GM18951 (cell line): ENCODE data around the gene NRXN3.

Experiments
- POLR2A ChIP-seq: IDR thresholded peaks from 4 replicates; pipeline ENCODE4 v1.6.1; 2011; ENCODE audit warnings: mild to moderate bottlenecking; ENCODE audit not compliant: insufficient read length, insufficient read depth; ENCODE audit errors: extremely low read depth
- in situ Hi-C: fragments of 300-500 bp; cut with MboI; formaldehyde crosslinking; loops from one replicate; pipeline ENCODE4 v1.12.0; 2022; ENCODE audit warnings: low sequenced_read_pairs, mixed read lengths, inconsistent platforms; ENCODE audit not compliant: unreplicated experiment

NRXN3 gene

DNA sequence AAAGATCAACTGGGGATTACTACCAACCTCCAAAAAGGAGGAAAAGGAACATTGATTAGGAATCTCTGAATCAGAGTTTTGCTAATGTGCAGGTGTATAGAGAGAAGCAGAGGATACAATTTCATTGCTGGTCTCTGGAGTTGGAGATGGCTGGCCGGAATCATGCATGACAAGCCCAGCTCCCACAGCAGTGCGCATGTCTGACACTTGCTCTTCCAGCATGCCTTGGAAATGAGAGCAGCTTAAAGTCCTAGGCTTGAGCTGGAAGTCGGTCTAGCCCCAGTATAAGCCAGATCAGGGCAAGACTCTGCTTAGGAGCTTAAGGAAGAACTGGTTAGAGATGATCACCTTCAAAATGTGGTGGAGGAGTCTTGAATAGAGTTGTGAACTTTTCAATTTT lies 1298.3 kb downstream of the NRXN3 start:
- TF ChIP-seq POLR2A, result no peak
- in situ Hi-C loops, result no loop called here

DNA sequence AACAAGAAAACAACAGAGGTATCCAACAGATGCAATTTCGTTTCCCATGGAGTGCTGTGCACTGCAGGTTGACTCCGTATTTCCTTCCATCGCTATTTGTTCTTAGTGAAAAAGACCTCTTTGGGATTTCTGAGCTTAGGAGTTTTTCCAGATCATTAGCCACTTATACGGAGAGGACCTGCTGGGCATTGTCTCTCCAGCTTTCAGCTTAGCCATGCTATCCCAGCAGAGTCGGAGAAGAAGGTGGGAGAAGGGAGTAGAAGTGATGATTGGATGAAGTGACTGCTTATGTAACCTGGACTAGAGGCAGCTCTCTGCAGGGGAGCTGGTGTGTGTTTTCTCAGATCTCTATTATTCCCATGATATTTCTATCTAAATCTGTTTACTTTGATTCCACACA lies 1303.5 kb downstream of the NRXN3 start:
- TF ChIP-seq POLR2A, result no peak
- in situ Hi-C loops, result no loop called here

DNA sequence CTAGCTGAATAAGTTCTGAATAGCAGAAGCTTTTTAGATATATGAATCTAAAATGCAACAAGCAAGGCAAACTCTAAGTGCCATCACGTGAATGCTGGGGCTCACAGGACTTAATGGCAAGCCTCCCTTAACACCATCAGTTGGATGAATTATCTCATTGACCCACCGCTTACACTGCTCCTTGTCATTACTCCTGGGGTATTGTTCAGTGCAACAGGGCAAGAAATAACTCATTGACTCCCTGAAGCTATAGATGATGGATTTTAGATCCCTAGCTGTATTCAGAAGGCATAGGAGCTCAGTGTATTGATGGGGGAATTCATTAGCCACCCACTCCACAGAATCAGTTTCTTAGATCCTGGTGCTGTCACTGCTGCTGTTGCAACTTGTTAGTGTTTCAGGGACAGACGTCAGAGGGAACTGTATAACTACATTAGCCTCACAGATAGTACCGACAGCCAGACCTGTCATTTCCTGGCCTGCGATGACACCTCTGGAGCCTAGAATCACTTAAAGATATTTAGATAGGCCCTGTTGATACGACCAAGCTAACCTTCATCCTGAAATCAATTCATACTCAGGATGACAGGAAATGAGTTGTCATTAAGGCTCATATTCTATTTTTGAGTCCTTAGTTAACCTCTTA lies 1305.8 kb downstream of the NRXN3 start:
- in situ Hi-C loops, result no loop called here
- no peak for TF ChIP-seq POLR2A

DNA sequence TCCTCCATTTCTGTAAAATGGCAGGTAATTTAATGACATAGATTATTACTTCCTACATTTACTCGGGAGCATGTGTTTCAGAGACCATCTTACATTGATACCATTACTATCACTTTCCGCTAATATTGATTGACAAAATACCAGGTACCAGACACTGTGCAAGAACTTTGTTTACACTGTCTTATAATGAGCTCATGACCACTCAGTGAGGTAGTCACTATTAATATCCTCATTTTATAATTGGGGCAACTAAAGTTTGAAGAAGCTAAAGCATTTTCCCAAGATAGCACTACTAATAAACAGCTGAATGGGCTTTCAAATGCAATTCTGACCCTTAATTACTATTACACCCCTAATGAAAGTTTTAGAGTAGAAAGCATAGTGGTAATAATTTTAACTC lies 1306.4 kb downstream of the NRXN3 start:
- in situ Hi-C loops, result no loop called here
- no peak for TF ChIP-seq POLR2A

DNA sequence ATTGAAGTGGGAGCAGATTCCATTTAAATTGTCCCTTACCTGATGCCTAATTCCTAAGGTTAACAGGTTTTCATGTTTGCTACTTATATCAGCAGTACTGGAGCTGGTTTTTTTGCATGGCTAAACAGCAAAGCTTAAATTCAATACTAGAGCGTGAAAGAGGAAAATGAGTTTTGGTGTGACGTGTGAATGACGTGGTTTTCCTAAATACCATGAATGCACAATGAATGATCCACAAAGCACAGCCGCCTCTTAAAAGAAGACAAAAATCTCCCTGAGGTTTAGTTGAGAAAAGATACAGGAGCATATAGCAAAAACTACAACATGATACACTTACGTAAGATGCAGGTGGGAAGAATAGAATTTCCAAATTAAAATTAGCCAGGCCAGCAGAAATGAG lies 1310.0 kb downstream of the NRXN3 start:
- in situ Hi-C loops, result no loop called here
- no peak for TF ChIP-seq POLR2A

DNA sequence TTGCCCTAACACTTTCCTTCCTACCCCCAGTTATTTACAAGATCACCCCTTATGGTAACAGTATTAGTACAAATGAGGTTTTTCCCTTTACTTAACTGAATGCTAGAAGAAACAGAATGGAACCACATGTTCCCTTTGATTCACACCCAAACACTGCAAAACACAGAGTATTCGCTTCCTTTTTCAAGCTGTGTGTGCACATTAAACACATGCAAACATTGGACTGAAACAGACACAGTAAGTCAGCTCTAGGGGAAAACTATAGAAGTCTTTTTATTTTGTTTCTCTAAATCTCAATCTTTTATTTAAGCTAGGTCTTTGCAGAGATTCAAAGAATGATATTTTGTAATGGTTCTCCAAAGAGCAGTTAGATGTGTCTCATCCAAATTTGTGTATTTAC lies 1312.7 kb downstream of the NRXN3 start:
- in situ Hi-C loops, result no loop called here
- TF ChIP-seq POLR2A, result no peak

DNA sequence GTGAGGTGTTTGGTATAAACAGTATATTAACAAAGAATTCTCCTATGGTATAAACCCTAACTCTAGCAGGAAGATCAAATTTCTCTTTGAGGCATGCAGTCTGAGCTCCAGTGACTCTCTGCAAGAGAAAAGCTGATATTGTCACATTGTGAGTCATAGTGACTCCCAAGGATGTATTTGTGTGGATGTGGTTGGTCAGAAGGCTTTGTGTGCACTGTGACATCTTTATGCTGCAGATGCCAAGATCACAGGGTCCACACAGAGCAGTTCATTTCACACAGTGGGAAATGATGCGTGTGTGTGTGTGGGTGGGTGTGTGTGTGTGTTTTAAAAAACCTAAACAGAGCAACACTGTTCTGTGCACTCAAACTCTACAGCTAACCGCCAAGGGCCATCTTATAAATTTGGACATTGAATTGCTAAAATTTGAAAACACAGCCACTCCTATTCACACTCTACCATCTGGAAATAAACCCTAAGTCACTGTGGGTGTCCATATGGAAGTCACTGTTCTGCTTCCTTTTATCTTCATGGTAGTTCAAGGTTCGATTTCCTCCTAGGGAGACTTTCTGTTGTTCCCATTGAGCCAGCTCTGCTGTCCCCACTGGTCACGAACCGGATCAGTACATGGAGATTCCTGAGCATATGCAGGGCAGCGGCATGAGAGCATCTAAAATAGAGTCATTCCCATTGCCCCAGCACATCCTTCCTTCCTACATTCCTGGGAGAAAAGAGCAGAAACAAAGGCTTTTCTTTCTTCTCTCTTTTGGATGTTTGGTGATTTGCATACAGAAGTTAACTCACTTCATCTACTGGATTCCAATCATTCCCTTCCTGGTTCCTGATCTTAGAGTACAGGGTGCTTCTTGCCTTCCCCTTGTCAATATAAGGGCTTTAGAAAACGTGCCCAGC lies 1313.6 kb downstream of the NRXN3 start:
- in situ Hi-C loops, result no loop called here
- no peak for TF ChIP-seq POLR2A

DNA sequence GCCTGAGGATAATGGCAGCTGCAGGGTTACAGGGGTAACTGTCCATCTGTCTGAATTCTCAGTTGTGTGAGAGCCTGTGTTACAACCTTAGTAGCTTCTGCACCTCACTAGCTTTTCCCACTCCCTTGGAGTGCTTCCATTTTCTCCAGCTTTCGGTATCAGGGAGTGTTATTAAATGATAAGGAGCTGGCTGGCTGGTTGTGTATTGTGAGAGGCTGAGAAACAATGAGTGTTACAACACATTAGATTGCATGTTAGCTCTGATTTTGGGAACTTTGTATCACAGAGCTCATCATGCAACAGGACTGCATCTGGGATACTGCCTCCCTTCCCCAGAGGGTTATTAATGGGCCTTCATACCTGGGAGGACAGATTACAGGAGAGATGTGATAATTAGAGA lies 1317.5 kb downstream of the NRXN3 start:
- in situ Hi-C loops, result no loop called here
- no peak for TF ChIP-seq POLR2A

DNA sequence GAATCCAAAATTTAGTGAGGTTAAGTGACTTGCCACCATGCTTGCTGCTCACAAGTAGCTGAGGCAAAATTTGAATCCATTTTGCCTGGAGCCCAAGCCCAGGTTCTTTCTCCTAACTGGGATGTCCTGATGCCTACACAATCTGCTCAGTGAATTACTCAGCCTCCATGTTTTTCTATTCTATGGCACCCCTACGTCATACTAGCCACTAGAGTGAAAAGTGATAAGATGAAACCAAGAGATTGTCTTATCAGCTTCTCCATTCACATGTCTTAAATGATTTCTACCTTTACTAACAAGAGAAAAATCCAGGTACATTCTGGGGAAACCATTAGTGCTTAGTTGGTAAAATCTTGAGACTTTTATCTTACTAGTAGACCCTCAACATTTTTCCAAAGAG lies 1321.0 kb downstream of the NRXN3 start:
- in situ Hi-C loops, result no loop called here
- TF ChIP-seq POLR2A, result no peak

DNA sequence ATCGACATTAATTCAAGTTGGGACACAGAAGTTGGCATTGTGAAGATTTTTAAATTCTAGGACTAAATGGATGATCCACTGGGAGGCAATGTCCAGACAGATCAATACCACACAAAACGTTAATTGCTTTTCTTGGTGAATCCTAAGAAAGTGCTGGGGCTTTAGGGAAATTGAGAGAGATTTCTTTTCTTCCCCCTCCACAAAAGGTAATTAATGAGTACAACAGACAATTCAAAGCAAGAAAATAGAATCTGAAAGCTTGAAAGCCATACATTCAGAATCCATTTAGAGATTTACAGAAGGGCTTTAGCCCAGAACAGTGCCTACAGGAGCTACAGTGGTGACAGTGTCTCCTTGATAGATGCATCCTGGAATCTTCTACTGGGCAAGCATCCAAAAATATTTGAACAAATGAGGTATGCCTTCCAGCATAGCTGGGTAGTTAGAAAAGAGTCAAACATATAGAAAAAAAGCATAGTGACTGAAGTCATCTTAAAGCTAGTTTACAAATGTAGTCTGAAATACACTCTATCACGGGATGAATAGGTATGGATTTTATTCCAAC lies 1323.0 kb downstream of the NRXN3 start:
- no peak for TF ChIP-seq POLR2A
- in situ Hi-C loops, result no loop called here

DNA sequence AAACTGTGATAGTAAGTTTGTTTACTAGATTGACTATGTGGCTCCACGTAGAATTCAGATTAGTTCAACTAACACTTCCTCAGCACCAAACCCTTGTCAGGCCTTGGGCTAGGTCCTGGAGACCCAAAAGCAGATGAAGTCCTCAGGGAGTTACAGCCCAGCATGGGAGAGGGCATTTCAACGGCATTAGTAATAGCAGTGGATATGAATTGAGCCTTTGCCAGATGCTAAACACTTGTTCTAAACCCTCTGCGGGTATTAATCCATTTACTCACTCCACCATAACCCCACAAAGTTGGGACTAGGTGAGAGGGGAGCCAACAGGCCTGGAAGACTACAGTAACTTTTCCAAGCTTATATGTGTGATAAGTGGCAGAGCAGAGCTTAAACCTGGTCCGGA lies 1326.5 kb downstream of the NRXN3 start:
- in situ Hi-C loops, result no loop called here
- no peak for TF ChIP-seq POLR2A

DNA sequence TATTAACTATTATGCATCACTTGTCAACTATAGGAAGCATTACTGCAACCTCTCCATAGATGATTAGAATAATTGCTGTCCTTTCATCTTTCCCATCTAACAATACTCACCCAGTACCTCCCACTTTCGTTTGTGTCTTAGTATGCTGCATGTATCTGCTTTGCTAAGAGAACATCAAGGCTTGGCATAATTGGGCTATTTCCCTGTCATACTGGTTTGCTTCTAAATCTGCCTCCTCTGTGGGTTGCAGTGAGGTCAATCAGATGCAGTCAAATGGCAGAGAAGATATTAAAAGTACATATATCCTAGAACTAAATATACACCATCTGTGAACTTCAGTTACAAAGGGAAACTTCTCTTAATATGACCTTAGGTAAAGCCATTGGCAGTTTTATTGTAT lies 1330.3 kb downstream of the NRXN3 start:
- in situ Hi-C loops, result no loop called here
- no peak for TF ChIP-seq POLR2A

DNA sequence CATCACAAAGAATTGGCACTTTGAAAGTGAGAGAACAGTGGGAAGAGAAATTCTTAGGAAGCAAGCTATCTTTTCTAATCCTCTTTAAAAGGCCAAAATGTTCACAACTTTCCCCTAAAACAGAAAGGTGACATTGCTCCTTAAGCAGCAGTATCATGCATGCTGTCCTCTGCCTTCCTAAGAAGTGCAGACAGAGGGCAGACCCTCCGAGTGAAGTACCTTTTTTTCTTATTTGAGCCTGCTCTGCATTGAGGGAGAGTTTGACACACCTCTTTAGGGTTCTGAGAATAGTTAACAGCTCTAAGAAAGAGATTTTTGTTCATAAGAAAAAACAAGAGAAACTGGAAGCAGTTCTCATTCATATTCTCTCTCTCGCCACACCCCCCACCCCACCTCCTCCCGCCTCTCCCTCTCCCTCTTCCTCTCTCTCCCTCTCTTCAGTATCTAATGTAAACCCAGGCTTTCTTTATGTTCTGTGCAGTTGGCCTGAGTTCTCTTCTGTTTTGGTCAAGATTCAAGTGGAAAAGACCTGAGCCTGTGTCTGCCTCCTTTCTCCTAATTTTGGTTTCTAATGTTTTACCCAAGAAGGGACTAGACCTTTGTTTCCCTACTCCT lies 1332.1 kb downstream of the NRXN3 start:
- in situ Hi-C loops, result no loop called here
- no peak for TF ChIP-seq POLR2A

DNA sequence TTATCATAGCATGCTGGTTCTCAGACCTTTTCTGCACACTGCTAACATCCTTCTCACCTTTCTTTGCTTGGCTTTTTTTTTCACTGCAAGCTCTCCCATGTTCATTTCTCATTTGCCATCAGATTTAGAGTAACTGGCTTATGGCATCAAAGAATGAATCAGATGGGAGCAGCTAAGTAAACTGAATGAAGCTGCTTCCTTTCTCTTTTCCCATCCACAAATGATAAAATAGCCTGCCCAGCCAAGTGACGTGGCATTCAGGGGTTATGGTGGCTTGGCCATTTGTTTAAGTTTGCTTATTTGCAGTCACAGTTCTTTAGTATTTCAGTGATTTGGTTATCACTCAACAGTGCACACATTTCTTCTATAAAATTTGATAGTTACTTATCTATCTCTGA lies 1332.6 kb downstream of the NRXN3 start:
- no peak for TF ChIP-seq POLR2A
- in situ Hi-C loops, result no loop called here

DNA sequence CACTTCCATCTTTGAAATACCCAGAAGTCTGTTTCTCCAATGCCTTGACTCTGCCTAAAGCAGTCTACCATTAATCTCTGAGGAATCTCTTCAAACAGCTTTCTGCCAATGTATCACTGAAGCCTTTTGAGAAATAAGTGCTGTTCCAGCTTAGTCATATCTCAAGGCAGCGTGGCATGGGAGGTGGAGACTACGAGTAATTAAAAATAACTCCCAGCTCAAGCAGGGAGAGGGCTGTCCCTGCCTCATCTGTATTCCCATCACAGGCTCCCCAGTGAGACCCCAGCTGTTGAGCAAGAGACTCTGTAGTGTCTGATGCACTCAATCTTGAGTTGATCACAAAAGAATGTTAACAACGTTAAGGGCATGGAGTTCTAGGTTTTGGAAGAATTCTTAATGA lies 1340.5 kb downstream of the NRXN3 start:
- no peak for TF ChIP-seq POLR2A
- in situ Hi-C loops, result no loop called here
